HG03135 (cell line): ENCODE results near the gene LYPD6B.

Experiments
- ATAC-seq: cut with Tn5 transposase; IDR thresholded peaks from one replicate; pipeline ENCODE4 v1.9.1; 2021; ENCODE audit warnings: mild to moderate bottlenecking, moderate library complexity; ENCODE audit not compliant: unreplicated experiment

Gene LYPD6B

DNA sequence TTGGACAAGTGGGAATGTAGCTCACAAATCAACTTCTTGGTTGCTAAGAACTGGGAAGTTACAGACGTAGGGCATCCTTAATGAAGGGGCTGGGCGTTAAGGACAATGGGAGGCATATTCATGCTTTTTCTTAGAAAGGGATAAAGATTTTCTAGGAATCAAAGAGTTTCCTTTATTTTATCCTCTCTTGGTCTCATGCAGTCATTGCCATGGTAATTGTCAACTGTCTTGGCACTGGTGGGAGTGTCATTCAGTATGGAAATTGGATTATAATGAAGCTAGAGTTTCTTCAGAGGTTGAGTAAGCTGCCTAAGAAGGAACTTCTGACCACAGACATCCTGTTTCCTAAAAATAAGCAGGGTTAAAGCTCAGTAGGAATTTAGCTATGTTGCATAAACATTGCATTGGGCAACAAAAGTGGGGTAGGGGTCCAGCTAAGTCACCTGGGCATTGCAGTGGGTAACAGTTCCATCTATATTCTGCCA is 114.0 kb downstream of the LYPD6B start:
- ATAC-seq = no peak

GRCh38 chr2:149155196-149155969 is 116.9 kb downstream of the LYPD6B start:
- ATAC-seq = no peak

DNA sequence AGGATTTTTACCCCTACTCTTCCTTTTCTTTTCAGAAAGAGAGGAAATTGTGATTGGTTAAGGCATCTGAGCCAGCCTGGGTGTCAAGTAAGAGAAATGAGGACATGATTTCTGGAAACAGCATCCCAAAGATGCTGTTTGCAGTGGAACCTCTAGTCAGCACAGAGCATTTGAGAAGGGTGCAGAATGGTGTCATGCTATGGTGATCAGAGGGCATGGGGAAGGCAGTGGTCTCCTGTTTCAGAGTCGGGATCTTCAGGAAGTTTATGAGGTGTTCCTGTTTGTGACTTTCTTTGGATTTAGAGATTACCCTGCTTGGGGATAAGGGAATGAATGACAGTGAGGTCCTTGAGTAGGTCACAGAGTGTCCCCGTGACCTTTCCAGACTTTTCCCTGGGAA is 117.5 kb downstream of the LYPD6B start:
- ATAC-seq = no peak

DNA sequence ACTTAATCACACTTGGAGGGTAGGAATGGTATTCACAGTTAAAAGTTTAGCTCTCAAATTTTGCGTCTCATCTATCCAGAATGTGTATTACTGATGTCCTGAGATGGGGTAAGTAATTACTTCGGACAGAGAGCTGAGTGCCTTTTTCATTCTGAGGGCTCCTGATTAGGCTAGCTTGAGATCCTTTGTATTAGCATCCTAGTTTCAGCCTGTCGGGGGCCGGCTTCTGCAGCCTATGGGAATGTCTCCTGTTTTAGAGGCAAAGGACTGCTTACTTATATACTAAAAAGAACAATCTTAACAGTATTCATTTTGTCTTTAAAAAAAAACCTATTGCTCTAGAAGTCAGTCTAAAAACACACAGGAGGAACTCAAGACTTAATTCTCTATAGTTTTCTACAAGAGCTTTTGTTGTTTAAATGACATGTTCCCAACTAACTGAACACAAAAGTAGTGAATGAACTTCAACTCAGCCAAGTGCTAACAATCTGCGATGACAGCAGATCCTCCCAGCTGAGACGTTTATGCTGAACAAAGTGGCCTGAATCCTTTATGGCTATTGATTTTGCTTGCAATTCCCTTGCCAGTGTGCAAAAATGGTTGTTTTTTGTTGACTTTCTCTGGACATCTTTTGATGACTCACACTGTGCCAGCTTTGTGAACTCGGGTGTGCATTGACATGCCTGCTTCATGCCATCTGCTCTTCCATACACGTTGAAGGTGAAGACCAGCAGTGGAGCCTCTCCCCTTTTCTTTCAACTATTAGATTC is 118.7 kb downstream of the LYPD6B start:
- no peak for ATAC-seq

- ATAC-seq = no peak
These were observed 120.5 kb downstream of the LYPD6B start for GRCh38 chr2:149158957-149159356.

- no peak for ATAC-seq
These were observed 121.7 kb downstream of the LYPD6B start for GRCh38 chr2:149160195-149160594.

DNA sequence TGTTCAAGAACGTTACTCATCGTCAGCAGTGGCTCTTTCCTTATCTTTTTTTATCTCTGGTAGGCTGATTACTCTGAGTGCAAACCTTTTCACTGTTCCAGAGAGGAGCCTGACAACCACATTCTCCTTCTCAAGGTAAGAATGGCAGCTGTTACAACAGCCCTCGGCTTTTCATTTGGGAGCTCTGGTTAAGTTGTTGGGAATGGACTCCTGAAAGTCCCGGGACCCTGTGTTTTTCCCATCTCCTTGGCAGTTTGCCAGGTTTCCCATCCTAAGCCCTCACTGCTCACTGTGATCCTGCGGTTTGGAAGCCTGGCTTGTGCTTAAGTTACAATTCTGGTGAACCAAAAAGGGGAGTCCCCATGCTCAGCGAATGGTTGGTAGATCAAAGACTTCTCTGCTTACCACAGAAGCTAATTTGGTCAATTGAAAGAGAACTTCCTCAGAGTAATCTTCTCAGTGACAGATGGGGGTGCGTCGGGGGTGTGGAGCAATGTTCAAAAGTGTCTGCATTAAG is 122.3 kb downstream of the LYPD6B start:
- ATAC-seq = peak; percentile 96

GRCh38 chr2:149161481-149162225 is 123.2 kb downstream of the LYPD6B start:
- ATAC-seq = no peak

GRCh38 chr2:149164296-149164695 is 125.8 kb downstream of the LYPD6B start:
- no peak for ATAC-seq

GRCh38 chr2:149164827-149165226 is 126.3 kb downstream of the LYPD6B start:
- ATAC-seq = no peak

DNA sequence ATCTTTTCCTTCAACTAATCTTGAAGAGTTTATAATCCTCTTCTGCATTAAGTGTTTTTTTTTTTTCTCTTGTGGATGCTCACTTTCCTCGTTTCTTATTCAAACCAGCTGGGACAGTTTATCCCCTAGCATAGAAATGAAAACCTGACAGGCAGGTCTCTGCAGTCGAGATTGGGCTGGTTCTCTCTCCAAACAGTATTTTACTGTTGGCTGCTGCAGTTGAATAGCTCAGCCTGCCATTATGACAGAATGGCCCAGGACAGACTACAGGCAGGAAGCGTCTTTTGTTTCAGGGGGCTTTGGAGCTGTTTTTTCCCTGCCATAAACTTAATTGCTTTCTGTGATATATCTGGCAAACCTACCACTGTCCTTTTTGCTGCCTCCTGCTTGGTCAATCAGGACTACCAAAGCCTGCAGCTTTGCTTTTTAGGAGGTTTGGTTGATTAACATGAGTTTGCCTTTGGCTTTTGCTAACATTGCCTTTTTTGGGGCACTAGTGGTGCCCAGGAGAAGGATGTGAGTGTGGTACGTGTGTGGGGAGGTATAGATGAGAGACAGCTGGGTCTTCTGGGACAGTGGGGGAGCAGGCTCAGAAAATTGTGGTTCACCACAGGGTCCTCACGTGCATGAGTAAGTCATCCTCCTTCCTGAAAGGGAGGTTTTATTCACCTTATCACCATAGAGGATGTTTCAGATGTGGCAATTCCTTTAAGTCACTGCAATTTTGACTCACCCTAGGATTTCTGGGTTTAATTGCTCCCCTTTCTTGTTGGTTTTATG is 128.7 kb downstream of the LYPD6B start:
- no peak for ATAC-seq

GRCh38 chr2:149167941-149168340 is 129.4 kb downstream of the LYPD6B start:
- no peak for ATAC-seq

GRCh38 chr2:149169656-149170055 is 131.2 kb downstream of the LYPD6B start:
- no peak for ATAC-seq

GRCh38 chr2:149170156-149170555 is 131.7 kb downstream of the LYPD6B start:
- no peak for ATAC-seq

DNA sequence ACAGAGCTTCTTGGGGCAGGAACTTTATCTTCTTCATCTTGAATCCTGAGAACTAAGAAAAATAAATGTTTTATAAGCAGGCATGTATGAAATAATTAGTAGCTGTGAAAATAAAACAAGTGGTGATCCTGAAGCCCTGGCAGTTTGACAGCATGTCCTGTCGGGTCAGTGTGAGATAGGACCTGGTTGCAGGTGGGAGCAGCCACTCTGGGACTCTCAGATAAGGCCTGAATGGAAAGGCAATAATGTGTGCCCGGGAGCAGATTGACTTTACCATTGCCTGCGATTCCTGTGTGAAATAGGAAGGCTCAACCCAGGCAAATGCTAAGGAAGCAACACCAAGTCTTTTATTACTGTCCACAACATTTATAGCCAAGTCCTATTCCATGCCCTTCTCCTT is 132.4 kb downstream of the LYPD6B start:
- ATAC-seq = no peak

DNA sequence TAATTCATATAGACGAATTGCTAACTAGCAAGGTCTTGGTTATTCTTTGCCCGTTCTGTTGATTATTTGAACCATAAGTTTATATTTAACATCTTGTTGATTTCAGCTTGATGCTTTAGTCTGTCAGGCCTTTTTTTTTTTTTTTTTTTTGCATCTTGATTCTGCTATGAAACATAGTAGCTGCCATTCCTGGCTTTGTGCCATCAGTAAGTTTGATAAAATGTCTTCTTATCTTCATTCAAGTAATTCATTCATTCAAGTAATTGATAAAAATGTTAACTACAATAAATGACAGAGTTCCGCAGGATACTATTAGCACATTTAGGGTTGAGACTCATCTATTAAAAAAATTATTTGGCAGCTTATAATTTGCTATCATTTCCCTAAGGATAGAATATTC is 134.7 kb downstream of the LYPD6B start:
- ATAC-seq = no peak

- ATAC-seq = no peak
These were observed 137.5 kb downstream of the LYPD6B start for GRCh38 chr2:149175956-149176355.

DNA sequence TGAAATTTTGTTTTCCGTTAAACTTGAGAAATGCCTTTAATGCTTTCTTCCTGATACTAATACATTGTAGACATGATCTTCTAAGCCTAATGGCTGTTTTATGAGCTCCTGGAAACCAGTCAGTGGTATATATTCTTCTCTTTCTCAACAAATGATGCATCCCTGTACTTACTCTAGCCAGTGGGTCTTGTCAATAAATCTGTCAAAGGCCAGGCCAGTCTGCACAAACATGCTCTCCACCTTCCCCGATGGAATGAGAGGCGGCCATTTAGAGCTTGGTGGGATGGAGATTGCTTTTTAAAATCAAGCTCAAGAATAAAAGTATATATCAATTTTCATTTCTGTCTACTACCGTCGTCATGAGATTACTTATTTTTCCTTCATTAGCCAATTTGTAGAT is 140.1 kb downstream of the LYPD6B start:
- no peak for ATAC-seq

DNA sequence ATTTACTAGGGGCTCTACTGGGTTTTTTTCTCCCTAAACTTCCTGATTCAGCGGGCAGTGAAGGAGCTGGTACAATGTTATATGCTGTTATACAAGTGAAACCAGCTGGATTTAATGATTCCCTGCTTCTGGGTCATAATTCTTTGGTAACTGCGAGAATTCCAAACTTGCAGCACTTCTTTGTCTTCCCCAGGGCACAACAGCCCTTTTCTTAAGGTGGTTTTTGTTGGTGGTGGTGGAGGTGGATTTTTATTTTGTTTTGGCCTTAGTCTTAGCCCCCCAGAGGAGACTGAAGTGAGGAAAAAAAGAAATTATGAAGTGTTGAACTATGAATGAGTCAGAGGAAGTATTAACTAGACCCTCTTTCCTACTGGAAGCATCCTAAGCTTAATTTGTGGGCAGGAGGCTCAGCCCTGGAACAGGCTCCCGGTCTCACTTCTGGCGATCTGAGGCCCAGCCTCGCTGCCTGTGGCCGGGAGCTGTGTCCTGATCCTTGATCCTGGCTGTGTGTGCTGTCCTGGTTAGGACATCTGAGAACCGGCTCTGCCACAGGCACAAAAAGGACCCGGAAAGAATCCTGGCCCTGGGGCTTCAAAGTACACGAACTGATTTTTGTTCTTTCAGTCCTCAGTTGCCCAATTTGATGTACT is 141.9 kb downstream of the LYPD6B start:
- ATAC-seq = no peak

DNA sequence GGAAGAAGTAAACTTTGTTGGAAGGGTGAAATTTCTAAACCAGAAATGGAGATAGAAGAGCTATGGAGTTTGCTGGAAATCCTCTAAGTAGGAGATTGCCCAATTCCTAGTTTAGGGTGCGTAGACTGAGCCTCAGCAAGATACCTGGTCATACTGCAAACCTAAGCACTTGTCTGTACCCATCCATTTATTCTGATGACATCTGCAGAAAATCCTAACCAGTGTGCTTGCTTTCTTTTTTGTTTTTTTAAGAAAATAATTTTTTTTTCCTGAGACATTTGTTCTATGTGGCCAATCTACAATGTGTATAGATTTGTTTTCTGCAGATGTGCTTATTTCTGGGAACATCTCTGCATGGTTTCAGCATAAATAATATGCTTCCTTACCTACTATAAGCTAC is 144.7 kb downstream of the LYPD6B start:
- no peak for ATAC-seq
